ENCODE results near the gene TNC.
"Not testable (repeated sequence)": the region's sequence is repeated elsewhere in the genome, so short reads cannot be mapped to it uniquely, and the experiment has no call there.

The TNC gene

GRCh38 chr9:115133649-115134048, 15.7 kb upstream of the TNC start:
- DNase-seq = no peak

- DNase-seq = no peak
These were observed 14.7 kb upstream of the TNC start for GRCh38 chr9:115132648-115133047.

GRCh38 chr9:115130176-115130575, 12.2 kb upstream of the TNC start:
- DNase-seq = no peak

GRCh38 chr9:115128726-115129125, 10.8 kb upstream of the TNC start:
- not testable (repeated sequence) for DNase-seq

GRCh38 chr9:115127191-115127817, 9.3 kb upstream of the TNC start:
- no peak for DNase-seq

GRCh38 chr9:115126404-115126803, 8.4 kb upstream of the TNC start:
- no peak for DNase-seq

- DNase-seq = no peak
These were observed 5.0 kb upstream of the TNC start for GRCh38 chr9:115122937-115123336.

- DNase-seq = no peak
These were observed 3.2 kb upstream of the TNC start for GRCh38 chr9:115121181-115121580.

GRCh38 chr9:115118879-115119218, 892 bp upstream of the TNC start:
- no peak for DNase-seq

- DNase-seq = no peak
These were observed 1.3 kb downstream of the TNC start for GRCh38 chr9:115116421-115117284.

GRCh38 chr9:115115924-115116323, 2.0 kb downstream of the TNC start:
- no peak for DNase-seq

GRCh38 chr9:115115117-115115880, 2.7 kb downstream of the TNC start:
- DNase-seq = no peak

- no peak for DNase-seq
These were observed 3.4 kb downstream of the TNC start for GRCh38 chr9:115114546-115114945.

- DNase-seq = no peak
These were observed 3.9 kb downstream of the TNC start for GRCh38 chr9:115114084-115114483.

- DNase-seq = no peak
These were observed 6.1 kb downstream of the TNC start for GRCh38 chr9:115111874-115112273.

GRCh38 chr9:115109486-115109885, 8.5 kb downstream of the TNC start:
- DNase-seq = no peak

GRCh38 chr9:115107701-115108100, 10.3 kb downstream of the TNC start:
- DNase-seq = no peak

- DNase-seq = no peak
These were observed 11.3 kb downstream of the TNC start for GRCh38 chr9:115106642-115107041.

GRCh38 chr9:115106001-115106400, 12.0 kb downstream of the TNC start:
- DNase-seq = no peak

- DNase-seq = no peak
These were observed 13.0 kb downstream of the TNC start for GRCh38 chr9:115104908-115105307.

- no peak for DNase-seq
These were observed 14.0 kb downstream of the TNC start for GRCh38 chr9:115103746-115104477.

- no peak for DNase-seq
These were observed 18.1 kb downstream of the TNC start for GRCh38 chr9:115099901-115100300.
